Left lung (tissue), 10 donors: ENCODE data around the gene KLHL7. TPM values are rescaled to one million over a fixed set of nuclear protein-coding genes. Genes with fewer than 3 reads are reported as not detected.
"Not testable (repeated sequence)": the region's sequence is repeated elsewhere in the genome, so short reads cannot be mapped to it uniquely, and the experiment has no call there.

Experiments used
- ATAC-seq: fragments of 200-7000 bp; cut with Tn5 transposase; one replicate; pipeline ENCODE4 v1.9.1; 2020; ENCODE audit warnings: moderate library complexity
- DNase-seq, 4 donors: peaks; one replicate each; pipeline ENCODE4 v3.0.0-alpha.2; 2013 to 2020
- H3K27ac ChIP-seq, 2 donors: fragments of 200-600 bp; sonication (generic) in 1 of 2; one replicate each; pipeline versions ENCODE4 v1.5.0 to v1.8.0; 2020 to 2021
- H3K27me3 ChIP-seq, 2 donors: fragments of 200-600 bp; sonication (generic) in 1 of 2; one replicate each; pipeline versions ENCODE4 v1.5.0 to v1.8.0; 2020 to 2021
- H3K36me3 ChIP-seq, 2 donors: fragments of 200-600 bp; sonication (generic) in 1 of 2; one replicate each; pipeline versions ENCODE4 v1.5.0 to v1.8.0; 2020 to 2021
- H3K4me1 ChIP-seq, 2 donors: fragments of 200-600 bp; one replicate each; pipeline ENCODE4 v1.8.0; 2021
- H3K4me3 ChIP-seq, 2 donors: fragments of 200-600 bp; sonication (generic) in 1 of 2; one replicate each; pipeline versions ENCODE4 v1.5.0 to v1.8.0; 2020 to 2021; ENCODE audit warnings: mild to moderate bottlenecking in 1 of 2
- H3K9me3 ChIP-seq, 2 donors: fragments of 200-600 bp; sonication (generic) in 1 of 2; one replicate each; pipeline versions ENCODE4 v1.5.0 to v1.8.0; 2020 to 2021
- intact Hi-C, 2 donors: fragments of 100-400 bp; cut with DNase I; formaldehyde crosslinking; loops; one replicate each; pipeline versions ENCODE4 v1.11.2 to v1.14.2; 2022
- polyA plus RNA-seq, 6 donors: library from polyadenylated mRNA; unstranded; fragments of 120-200 nt; gene quantifications; one replicate each; pipeline ENCODE4 v1.2.1, GENCODE V29; 2013; ENCODE audit not compliant: insufficient read length in 6 of 6
- total RNA-seq, 2 donors: library from RNA; stranded (reverse); fragmentation: NEBNext Ultra II Directional; extraction: Animal tissue kit (Norgen Biotek cat#: 25700); gene quantifications; one replicate each; pipeline ENCODE4 v1.2.1, GENCODE V29; 2021
- TF ChIP-seq, protein P1 (sequence below), 2 donors: fragments of 200-600 bp; sonication (generic) in 1 of 2; IDR thresholded peaks; one replicate each; pipeline versions ENCODE4 v1.5.0 to v1.8.0; 2021; ENCODE audit warnings: antibody characterized with exemption in 2 of 2
- donor health status: DM: no; HTN: yes; CAD: no.
- donor health status: DM: no; HTN: no; CAD: no.

The KLHL7 gene
- total and polyA plus RNA-seq, 8 donors = 18.1 to 55.9 (median 45.7) TPM

DNA sequence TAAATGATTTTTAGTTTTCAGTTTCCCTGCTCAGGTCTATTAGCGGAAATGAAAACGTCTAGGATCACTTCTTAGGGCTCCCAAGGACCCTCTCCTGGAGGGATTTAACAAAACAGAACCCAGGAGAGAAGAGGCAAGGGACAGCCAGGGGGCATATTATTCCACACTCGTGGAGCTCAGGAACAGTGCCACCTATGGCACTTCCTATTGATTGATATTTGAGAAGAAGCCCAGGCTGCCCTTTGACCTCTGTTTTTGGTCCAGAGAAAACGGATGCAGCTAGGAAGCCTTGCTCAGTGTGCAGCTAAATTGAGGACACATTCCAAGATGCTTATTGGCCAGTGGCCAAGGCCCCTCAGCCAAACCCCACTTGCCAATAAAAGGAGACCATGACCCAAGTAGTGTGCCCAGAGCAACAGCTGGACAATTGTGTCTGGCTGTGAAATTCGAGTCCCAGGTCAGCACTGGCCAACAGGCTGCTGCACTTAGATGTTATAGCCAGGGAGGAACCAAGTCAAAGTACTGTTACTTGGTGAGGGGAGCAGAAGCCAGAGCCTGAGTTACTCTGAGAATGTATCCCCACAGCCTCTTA is 117.0 kb downstream of the KLHL7 start:
- no peaks in the 10 kb centered on the region for H3K4me1 ChIP-seq
- no peaks in the 10 kb centered on the region for H3K27me3 ChIP-seq
- no peaks in the 10 kb centered on the region for H3K9me3 ChIP-seq
- TF ChIP-seq, protein P1, sequence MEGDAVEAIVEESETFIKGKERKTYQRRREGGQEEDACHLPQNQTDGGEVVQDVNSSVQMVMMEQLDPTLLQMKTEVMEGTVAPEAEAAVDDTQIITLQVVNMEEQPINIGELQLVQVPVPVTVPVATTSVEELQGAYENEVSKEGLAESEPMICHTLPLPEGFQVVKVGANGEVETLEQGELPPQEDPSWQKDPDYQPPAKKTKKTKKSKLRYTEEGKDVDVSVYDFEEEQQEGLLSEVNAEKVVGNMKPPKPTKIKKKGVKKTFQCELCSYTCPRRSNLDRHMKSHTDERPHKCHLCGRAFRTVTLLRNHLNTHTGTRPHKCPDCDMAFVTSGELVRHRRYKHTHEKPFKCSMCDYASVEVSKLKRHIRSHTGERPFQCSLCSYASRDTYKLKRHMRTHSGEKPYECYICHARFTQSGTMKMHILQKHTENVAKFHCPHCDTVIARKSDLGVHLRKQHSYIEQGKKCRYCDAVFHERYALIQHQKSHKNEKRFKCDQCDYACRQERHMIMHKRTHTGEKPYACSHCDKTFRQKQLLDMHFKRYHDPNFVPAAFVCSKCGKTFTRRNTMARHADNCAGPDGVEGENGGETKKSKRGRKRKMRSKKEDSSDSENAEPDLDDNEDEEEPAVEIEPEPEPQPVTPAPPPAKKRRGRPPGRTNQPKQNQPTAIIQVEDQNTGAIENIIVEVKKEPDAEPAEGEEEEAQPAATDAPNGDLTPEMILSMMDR (IDR thresholded peaks at IDR 0.05) = no peak
- no peaks in the 10 kb centered on the region for H3K36me3 ChIP-seq
- H3K27ac ChIP-seq = no peak overlapping the region
- ATAC-seq (no peak), DNase-seq (peak in 1 of 4 donors; percentile 40)
- intact Hi-C loops = no loop called here
- H3K4me3 ChIP-seq = no peak overlapping the region

DNA sequence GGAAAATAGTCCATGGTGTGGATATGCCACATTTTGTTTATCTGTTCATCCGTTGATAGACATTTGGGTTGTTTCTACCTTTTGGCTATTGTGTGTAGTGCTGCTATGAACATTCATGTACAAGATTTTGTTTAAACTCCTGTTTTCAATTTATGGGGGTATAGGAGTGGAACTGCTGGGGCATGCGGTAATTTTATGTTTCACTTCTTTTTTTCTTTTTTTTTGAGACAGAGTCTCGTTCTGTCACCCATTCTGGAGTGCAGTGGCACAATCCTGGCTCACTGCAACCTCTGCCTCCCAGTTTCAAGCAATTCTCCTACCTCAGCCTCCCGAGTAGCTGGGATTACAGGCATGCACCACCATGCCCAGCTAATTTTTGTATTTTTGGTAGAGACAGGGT is 118.8 kb downstream of the KLHL7 start:
- H3K4me1 ChIP-seq, ATAC-seq, H3K9me3 ChIP-seq, intact Hi-C loops, H3K27me3 ChIP-seq, H3K4me3 ChIP-seq, H3K36me3 ChIP-seq, H3K27ac ChIP-seq, DNase-seq: not testable (repeated sequence)

DNA sequence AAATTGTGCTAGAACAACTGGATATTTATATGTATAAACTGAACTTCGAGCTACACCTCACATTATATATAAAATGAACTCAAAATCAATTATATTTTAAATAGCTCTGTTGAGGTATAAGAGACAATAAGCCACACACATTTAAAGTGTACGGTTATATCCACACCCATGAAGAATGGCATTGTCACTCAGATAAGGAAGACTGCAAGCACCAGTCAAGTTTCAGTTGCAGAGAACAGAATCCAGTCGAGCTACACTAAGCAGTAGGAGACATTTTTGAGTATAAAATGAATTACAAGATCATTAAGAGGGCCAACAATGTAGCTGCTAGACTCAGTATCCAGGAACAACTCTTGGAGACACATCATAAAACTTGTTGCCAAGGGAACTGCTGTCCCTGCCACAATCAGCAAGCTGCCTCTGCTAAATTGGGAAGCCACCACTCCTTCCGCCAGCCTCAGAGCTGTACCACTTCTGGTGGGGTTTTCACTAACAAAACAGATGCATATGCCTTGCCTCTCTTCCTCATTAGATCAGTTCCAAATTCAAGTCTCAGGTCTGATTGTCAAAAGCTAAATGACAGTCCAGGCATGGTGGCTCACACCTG is 121.4 kb downstream of the KLHL7 start:
- H3K4me1 ChIP-seq = no peaks in the 10 kb centered on the region
- DNase-seq = no peak
- H3K36me3 ChIP-seq = no peaks in the 10 kb centered on the region
- no peaks in the 10 kb centered on the region for H3K9me3 ChIP-seq
- no peaks in the 10 kb centered on the region for H3K27me3 ChIP-seq
- TF ChIP-seq, protein P1 (IDR thresholded peaks at IDR 0.05) = no peak
- intact Hi-C loops = no loop called here
- no peak overlapping the region for H3K4me3 ChIP-seq
- H3K27ac ChIP-seq = no peak overlapping the region
- ATAC-seq = no peak

Other genes starting within 250 kb of the KLHL7 start
- gene HYCC1, start 91.7 kb upstream of the KLHL7 start, total RNA-seq = 10 to 100 TPM; 54.5 to 59.4 TPM
- 10 to 100 TPM; 31.5 to 47.1 (median 41.6) TPM for gene HYCC1, start 91.7 kb upstream of the KLHL7 start, polyA plus RNA-seq
- gene NUP42, start 76.3 kb downstream of the KLHL7 start, total RNA-seq = 10 to 100 TPM; 23.3 to 33.6 TPM
- gene NUP42, start 76.3 kb downstream of the KLHL7 start, polyA plus RNA-seq = 10 to 100 TPM; 55.9 to 82.4 (median 64.0) TPM
- gene GPNMB, start 141.0 kb downstream of the KLHL7 start, total RNA-seq = 100 to 1,000 TPM; 236 to 290 TPM
- gene GPNMB, start 141.0 kb downstream of the KLHL7 start, polyA plus RNA-seq = 1 to 10 TPM; 2.0 to 4.7 (median 3.0) TPM
- 10 to 100 TPM; 47.4 to 47.7 TPM for gene MALSU1, start 193.6 kb downstream of the KLHL7 start, total RNA-seq
- 10 to 100 TPM; 46.3 to 55.1 (median 49.5) TPM for gene MALSU1, start 193.6 kb downstream of the KLHL7 start, polyA plus RNA-seq